ENCODE measurements around the gene FRMD1. TPM values are rescaled to one million over a fixed set of nuclear protein-coding genes. Genes with fewer than 3 reads are reported as not detected.

FRMD1 gene
- total RNA-seq, 1 donor from 2014 or later, result 7.6 TPM

- no peak for DNase-seq (ENCODE audit: low spot score)
Observed at GRCh38 chr6:168096271-168096764, 17.3 kb upstream of the FRMD1 start.

DNA sequence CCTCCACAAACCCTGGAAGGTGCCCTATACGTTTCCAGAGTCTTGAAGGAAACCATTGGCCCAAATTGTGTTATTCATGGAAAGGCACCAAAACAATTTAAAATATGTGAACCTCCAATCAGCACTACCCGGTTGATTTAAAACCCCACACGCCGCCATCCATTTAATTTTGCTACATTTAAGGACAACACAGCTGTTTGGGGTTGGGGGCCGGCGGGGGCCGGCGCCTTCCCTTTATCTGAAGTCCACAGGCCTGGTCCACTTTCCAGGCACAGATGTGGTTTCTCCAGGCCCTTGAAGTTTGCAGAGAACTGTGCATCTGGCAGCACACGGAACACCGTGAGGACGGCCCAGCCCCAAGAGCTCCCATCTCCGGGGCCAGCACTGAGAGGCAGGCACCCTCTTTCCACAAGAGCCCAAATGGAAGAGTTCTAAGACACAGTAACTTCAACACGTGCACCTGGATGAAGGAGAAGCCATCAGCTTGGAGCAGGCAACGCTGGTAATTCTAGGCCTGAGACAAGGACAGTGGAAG is 16.8 kb upstream of the FRMD1 start:
- no peak for DNase-seq (ENCODE audit: low spot score)

GRCh38 chr6:168095171-168095691 is 16.2 kb upstream of the FRMD1 start:
- DNase-seq (ENCODE audit: low spot score), result no peak

GRCh38 chr6:168093634-168094033 is 14.6 kb upstream of the FRMD1 start:
- DNase-seq (ENCODE audit: low spot score), result no peak

DNA sequence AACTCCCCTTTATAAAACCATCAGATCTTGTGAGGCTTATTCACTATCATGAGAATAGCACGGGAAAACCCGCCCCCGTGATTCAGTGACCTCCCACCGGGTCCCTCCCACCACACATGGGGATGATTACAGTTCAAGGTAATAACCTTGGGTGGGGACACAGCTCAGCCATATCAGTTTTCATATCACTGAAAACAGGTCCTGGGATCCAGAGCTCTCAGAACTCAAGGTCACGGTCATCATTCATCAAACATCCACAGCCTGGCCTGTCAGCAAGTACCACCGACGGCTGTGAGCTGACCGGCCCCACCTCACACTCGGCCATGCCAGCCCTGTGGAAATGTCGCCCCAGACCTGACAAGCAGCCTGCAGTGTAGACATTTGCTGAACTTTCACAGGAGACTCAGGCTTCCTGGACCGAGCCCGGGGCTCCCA is 14.1 kb upstream of the FRMD1 start:
- DNase-seq (ENCODE audit: low spot score), result no peak

GRCh38 chr6:168092541-168092940 is 13.5 kb upstream of the FRMD1 start:
- DNase-seq (ENCODE audit: low spot score), result no peak

DNA sequence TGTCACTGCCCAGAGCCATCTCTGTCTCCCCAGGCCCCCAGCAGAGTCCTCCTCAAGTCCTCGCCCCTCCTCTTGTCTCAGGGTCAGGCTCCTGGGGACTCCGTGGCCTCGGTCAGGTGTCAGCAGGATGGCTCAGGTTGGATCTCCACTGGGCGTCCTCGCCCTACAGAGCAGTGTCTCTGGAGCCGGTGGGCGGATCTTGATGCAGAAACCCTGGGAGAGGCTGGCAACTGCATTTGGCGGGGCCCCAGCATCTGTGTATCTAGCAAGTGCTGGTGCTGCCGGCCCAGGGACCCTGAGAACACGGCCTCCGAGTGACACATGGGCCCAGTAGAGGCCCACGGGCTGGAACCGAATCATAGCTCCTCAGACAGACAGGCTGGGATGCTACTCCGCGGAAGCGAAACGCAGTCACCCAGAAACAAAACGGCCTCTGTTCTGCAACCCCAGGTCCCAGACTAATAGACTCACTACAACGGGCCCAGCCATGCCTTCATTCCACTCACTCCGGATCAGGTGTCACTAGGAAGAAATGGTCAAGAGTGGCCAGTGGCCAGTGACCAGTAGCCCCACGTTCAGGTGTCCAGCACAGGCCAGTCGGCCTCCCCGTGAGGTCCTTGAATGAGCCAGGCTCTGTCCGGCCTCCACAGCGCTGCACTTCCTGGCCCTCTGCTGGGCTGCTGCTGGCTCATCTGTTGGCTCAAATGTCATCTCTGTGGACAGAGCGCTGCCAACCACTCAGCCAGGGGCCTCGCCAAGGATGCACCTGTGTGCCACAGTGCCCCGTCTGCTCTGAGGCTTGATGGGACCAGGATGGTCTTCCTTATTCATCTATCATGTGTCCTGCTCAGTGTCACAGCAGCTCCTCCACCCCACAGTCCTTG is 12.6 kb upstream of the FRMD1 start:
- no peak for DNase-seq (ENCODE audit: low spot score)

GRCh38 chr6:168090706-168091105 is 11.7 kb upstream of the FRMD1 start:
- no peak for DNase-seq (ENCODE audit: low spot score)

DNA sequence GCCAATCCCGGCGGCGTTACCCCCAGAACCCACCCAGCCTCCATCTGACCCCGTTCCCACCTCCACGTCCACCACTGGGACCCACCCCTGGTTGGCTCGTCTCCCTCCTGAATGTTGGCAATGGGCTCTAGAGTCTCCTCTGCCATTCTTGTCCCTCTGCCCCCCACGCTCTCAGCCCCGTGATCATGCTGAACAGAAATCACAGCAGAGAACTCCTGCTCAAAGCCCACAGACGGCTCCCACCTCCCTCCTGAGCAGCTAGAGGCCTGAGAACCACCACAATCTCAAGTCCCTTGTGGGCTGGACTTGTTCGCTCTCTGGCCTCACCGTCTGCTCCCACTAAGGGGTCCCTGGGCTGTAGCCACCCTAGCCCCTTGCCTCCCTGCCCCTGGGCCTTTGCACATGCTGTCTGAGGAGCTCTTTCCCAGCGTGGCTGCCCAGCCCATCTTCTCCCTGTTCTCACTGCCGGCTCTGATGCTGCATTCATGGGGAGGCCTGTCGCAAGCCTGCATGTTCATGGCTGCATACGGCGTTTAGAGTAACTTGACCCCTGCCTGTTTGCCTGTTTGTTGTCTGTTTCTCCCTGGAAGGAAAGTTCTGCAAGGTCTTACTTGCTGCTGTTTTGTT is 11.2 kb upstream of the FRMD1 start:
- DNase-seq (ENCODE audit: low spot score), result no peak

DNA sequence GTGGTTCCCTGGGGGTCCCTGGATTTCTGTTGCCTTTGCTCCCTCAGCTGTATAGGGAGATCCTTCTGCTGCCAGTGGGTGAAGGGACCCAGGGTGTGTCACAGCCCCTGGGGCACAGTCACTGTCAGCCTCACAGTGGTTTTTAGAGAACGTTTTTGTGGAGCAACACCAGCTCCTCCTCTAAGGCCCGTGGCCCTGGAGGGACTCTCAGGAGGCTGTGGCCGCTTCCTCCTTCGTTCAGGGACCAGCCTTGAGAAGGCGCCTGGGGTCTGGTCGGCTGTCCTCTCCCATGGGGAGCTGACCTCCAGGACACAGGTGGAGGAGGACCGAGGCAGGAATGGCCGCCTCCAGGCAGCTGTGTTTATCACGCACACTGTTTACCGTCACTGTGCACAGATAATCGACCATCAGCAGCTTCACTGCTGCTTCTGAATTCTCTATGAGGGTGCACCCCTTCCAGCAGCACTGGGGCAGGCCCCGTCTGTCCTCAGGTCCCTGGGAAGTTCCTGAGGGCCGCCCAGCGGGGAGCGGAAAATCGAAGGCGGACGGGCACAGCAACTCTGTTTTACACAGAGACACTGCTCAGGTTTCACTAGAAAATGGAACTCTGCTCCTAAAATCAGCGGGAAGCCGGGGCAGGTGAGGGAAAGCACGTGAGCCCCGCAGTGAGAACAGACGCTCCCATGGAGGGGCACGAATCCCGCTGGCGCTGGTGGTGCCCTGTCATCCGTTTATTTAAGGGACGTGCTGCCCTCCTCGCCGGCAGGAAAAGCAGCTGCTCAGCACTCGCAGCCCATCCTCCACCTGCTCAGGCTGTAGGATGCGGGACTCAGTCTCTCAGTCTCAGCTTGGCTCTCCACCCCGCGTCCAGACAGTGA is 10.4 kb upstream of the FRMD1 start:
- DNase-seq (ENCODE audit: low spot score), result no peak

DNA sequence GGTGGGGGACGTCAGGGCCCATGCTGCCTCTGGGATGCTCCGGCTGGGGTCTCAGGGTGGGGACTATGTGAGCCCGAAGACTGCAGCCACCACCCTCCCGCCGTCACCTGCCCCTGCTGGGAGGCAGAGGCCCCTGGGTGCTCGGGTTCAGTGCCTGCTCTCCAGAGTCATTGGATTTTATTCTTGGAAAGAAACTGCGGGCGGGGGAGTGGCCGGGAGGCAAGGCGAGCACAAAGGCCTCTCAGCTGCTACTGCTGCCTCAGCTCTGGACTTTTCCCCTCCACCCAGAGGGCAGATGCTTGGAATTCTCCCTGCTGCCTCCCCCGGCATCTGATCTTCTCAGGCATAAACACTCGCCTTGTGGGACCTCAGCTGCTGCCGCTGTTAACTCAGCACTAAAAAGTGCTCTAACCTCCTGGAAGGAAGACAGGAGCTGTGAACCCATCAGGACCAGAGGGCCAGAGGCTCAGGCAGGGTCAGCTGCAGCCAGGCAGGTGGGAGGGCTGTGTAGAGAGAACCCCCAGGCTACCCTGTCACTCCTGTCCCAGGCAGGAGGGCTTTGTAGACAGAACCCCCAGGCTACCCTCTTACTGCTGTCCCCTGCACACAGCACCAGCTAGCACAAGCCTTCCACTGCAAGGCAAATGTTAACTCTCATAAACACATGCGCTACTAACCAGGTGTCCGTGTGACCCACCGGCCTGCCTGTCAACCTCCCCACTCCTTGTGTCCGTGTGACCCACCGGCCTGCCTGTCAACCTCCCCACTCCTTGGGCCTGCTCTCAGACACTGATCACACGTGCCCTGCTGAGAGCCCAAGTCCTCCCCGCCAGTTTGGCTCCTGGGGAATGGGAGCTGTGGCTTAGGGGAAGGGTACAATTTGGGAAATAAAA is 9.4 kb upstream of the FRMD1 start:
- no peak for DNase-seq (ENCODE audit: low spot score)

- DNase-seq (ENCODE audit: low spot score), result no peak
Observed at GRCh38 chr6:168087436-168088160, 8.6 kb upstream of the FRMD1 start.

GRCh38 chr6:168086616-168087015 is 7.6 kb upstream of the FRMD1 start:
- no peak for DNase-seq (ENCODE audit: low spot score)

- no peak for DNase-seq (ENCODE audit: low spot score)
Observed at GRCh38 chr6:168086066-168086465, 7.1 kb upstream of the FRMD1 start.

GRCh38 chr6:168084465-168085160 is 5.6 kb upstream of the FRMD1 start:
- no peak for DNase-seq (ENCODE audit: low spot score)

DNA sequence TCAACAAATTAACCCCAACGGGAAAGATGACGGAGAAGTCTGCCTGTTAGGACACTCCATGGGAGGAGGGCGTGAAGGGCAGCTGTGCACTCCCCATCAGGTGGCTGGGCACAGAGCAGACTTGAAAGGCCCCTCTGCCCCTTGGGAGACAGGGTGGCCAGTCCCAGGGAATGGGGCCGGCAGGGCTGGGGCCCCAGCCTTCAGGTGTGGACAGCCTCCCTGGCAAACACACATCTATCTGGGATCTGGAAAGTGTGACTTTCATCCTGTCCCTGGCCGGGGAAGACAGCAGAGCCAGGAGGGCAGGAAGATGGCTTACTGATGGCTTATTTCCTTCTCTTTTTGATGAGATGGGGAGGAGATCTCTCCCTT is 4.5 kb upstream of the FRMD1 start:
- no peak for DNase-seq (ENCODE audit: low spot score)

- no peak for DNase-seq (ENCODE audit: low spot score)
Observed at GRCh38 chr6:168082860-168083513, 4.0 kb upstream of the FRMD1 start.

- no peak for DNase-seq (ENCODE audit: low spot score)
Observed at GRCh38 chr6:168081858-168082546, 3.0 kb upstream of the FRMD1 start.
